ENCODE measurements around the gene NT5M. TPM values are rescaled to one million over a fixed set of nuclear protein-coding genes. Genes with fewer than 3 reads are reported as not detected.
A peak's percentile ranks its signal among the peaks of the same experiment; 100 is the strongest.

Gene NT5M
- polyA plus RNA-seq, 2 of the 4 experiments (the other 2 are of a cell fraction): 5.3 to 5.9 TPM

DNA sequence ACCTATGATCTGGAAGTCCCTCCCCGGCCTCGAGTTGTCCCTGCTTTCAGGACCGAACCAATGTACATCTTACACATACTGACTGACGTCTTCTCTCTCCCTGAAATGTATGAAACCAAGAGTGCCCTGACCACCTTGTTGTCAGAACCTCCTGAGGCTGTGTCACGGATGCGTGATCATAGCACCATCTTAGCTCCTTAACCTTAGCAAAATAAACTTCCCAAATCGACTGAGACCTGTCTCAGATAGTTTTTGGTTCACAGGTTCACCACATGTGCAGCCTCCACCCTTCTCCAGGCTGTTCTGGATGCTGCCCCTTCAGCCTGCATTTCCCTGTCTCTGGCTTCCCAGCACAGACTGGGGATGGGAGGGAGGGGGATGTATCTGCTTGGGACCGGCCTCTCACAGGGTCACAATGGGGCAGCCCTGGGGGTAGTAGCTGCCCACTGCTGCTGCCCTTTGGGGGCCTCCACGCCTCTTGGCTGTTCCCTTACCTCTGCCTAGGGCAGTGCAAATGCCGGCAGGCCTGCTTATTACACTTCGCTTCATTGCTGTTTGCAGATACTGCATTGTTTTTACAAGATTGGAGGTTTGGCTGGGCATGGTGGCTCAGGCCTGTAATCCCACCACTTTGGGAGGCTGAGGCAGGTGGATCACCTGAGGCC lies 69.8 kb downstream of the NT5M start:
- POLR2A ChIA-PET: no interaction called here

DNA sequence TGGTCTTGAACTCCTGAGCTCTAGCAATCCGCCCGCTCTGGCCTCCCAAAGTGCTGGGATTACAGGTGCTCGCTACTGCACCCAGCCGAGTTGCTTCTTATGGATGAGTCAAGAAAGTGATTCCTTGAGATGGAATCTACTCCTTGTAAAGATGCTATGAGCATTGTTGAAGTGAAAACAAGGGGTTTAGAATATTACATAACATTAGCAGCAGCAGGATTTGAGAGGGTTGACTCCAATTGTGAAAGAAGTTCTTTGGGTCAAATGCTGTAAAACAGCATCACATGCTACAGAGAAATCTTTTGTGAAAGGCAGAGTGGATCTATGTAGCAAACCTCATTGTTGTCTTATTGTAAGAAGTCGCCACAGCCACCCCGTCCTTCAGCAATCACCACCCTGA lies 72.7 kb downstream of the NT5M start:
- TF ChIP-seq ESRRA (IDR thresholded peaks at IDR 0.05; ENCODE audit: borderline replicate concordance, low read length): no peak
- TF ChIP-seq FOSL2 (IDR thresholded peaks at IDR 0.05): no peak
- TF ChIP-seq FOSL2 (CRISPR knock-in tag; IDR thresholded peaks at IDR 0.05): no peak
- no peak for TF ChIP-seq ZC3H11A (IDR thresholded peaks at IDR 0.05)
- no peak for TF ChIP-seq CEBPB (IDR thresholded peaks at IDR 0.05)
- TF ChIP-seq MYC (IDR thresholded peaks at IDR 0.05; ENCODE audit: borderline replicate concordance, low read length): no peak
- TF ChIP-seq CHD4 (IDR thresholded peaks at IDR 0.05; ENCODE audit: borderline replicate concordance): no peak
- TF ChIP-seq, protein P1, sequence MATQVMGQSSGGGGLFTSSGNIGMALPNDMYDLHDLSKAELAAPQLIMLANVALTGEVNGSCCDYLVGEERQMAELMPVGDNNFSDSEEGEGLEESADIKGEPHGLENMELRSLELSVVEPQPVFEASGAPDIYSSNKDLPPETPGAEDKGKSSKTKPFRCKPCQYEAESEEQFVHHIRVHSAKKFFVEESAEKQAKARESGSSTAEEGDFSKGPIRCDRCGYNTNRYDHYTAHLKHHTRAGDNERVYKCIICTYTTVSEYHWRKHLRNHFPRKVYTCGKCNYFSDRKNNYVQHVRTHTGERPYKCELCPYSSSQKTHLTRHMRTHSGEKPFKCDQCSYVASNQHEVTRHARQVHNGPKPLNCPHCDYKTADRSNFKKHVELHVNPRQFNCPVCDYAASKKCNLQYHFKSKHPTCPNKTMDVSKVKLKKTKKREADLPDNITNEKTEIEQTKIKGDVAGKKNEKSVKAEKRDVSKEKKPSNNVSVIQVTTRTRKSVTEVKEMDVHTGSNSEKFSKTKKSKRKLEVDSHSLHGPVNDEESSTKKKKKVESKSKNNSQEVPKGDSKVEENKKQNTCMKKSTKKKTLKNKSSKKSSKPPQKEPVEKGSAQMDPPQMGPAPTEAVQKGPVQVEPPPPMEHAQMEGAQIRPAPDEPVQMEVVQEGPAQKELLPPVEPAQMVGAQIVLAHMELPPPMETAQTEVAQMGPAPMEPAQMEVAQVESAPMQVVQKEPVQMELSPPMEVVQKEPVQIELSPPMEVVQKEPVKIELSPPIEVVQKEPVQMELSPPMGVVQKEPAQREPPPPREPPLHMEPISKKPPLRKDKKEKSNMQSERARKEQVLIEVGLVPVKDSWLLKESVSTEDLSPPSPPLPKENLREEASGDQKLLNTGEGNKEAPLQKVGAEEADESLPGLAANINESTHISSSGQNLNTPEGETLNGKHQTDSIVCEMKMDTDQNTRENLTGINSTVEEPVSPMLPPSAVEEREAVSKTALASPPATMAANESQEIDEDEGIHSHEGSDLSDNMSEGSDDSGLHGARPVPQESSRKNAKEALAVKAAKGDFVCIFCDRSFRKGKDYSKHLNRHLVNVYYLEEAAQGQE (IDR thresholded peaks at IDR 0.05): no peak
- ChIA-PET POLR2A (no interaction called here), CTCF (interaction anchor here (0.6 to 14.5 kb wide), 4 partner anchors 12 to 266 kb away, joined by 4 to 149 read pairs (median 10); no protein-coding TSS in a partner anchor)
- Histone ChIP-seq H3K4me3 (no peak overlapping the region), H3K9me3 (no peaks in the 10 kb centered on the region), H3K27ac (no peak overlapping the region), H3K4me2 (peak overlapping the region; percentile 29; the same call in 1 of the 3 replicates), H3K4me1 (peaks cover 9% of the 10 kb centered on the region; the same call in 2 of the 3 replicates)
- ATAC-seq: no peak
- WGBS (ENCODE audit: missing lambda C conversion rate): 65% methylated on average over 6 of the region's 6 CpGs
- FAIRE-seq: no peak
- no peak for DNase-seq (ENCODE audit: low read depth in 1 of 2, low spot score in 1 of 2)

More for the DNA sequence above, 69.8 kb downstream of the NT5M start:
- 67% methylated on average over 11 of the region's 11 CpGs for WGBS (ENCODE audit: missing lambda C conversion rate)
- Histone ChIP-seq H3K4me2 (no peak overlapping the region), H3K4me1 (peaks cover 14% of the 10 kb centered on the region; the same call in 2 of the 3 replicates), H3K9me3 (no peaks in the 10 kb centered on the region), H3K4me3 (no peak overlapping the region), H3K27ac (no peak overlapping the region)
- ATAC-seq: no peak
- DNase-seq (ENCODE audit: low read depth in 1 of 2, low spot score in 1 of 2): no peak
- TF ChIP-seq, protein P2, sequence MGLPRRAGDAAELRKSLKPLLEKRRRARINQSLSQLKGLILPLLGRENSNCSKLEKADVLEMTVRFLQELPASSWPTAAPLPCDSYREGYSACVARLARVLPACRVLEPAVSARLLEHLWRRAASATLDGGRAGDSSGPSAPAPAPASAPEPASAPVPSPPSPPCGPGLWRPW (IDR thresholded peaks at IDR 0.05): no peak
- TF ChIP-seq PHF8 (IDR thresholded peaks at IDR 0.05; ENCODE audit: borderline replicate concordance, low read depth): no peak
- TF ChIP-seq, protein P1 (IDR thresholded peaks at IDR 0.05): no peak
- TF ChIP-seq, protein P3, sequence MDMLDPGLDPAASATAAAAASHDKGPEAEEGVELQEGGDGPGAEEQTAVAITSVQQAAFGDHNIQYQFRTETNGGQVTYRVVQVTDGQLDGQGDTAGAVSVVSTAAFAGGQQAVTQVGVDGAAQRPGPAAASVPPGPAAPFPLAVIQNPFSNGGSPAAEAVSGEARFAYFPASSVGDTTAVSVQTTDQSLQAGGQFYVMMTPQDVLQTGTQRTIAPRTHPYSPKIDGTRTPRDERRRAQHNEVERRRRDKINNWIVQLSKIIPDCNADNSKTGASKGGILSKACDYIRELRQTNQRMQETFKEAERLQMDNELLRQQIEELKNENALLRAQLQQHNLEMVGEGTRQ (IDR thresholded peaks at IDR 0.05): no peak
- TF ChIP-seq FOSB (CRISPR knock-in tag; IDR thresholded peaks at IDR 0.05): no peak
- no peak for TF ChIP-seq HEYL (CRISPR knock-in tag; IDR thresholded peaks at IDR 0.05)
- no peak for TF ChIP-seq RAD21 (conservative IDR thresholded peaks at IDR 0.05 in 1 of 2, IDR thresholded peaks at IDR 0.05 in 1 of 2)
- no peak for TF ChIP-seq KDM5A (IDR thresholded peaks at IDR 0.05)
- no peak for TF ChIP-seq RFX5 (IDR thresholded peaks at IDR 0.05)
- no peak for TF ChIP-seq ZSCAN20 (CRISPR knock-in tag; IDR thresholded peaks at IDR 0.05)
- no peak for TF ChIP-seq NFE2L2 (conservative IDR thresholded peaks at IDR 0.05; ENCODE audit: low read length)
- TF ChIP-seq, protein P4, sequence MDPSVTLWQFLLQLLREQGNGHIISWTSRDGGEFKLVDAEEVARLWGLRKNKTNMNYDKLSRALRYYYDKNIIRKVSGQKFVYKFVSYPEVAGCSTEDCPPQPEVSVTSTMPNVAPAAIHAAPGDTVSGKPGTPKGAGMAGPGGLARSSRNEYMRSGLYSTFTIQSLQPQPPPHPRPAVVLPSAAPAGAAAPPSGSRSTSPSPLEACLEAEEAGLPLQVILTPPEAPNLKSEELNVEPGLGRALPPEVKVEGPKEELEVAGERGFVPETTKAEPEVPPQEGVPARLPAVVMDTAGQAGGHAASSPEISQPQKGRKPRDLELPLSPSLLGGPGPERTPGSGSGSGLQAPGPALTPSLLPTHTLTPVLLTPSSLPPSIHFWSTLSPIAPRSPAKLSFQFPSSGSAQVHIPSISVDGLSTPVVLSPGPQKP (IDR thresholded peaks at IDR 0.05; ENCODE audit: low read depth, low read length): no peak
- TF ChIP-seq MAZ (IDR thresholded peaks at IDR 0.05; ENCODE audit: borderline replicate concordance, low read depth, low read length): no peak
- no peak for TF ChIP-seq CBX2 (IDR thresholded peaks at IDR 0.05; ENCODE audit: borderline replicate concordance, low read depth)
- no peak for TF ChIP-seq ZC3H11A (IDR thresholded peaks at IDR 0.05)
- no peak for TF ChIP-seq CHD2 (IDR thresholded peaks at IDR 0.05; ENCODE audit: low read length, partially characterized antibody)
- TF ChIP-seq CHD4 (IDR thresholded peaks at IDR 0.05; ENCODE audit: borderline replicate concordance): no peak
- TF ChIP-seq HOXB13 (CRISPR knock-in tag; IDR thresholded peaks at IDR 0.05; ENCODE audit: low read depth): no peak
- no peak for TF ChIP-seq POLR2AphosphoS2 (conservative IDR thresholded peaks at IDR 0.05; ENCODE audit: low read length)
- FAIRE-seq: no peak
- CTCF ChIA-PET: interaction anchor here (1.0 to 14.5 kb wide), 4 partner anchors 8 to 244 kb away, joined by 3 to 149 read pairs (median 6); no protein-coding TSS in a partner anchor
